Astrocyte (in vitro differentiated cells and primary cell): ENCODE measurements around the gene GRIN3A. TPM values are rescaled to one million over a fixed set of nuclear protein-coding genes. Genes with fewer than 3 reads are reported as not detected.

Experiments used
- DNase-seq: peaks from one replicate; pipeline ENCODE4 v3.0.0-alpha.2; 2010; ENCODE audit warnings: low read depth
- FAIRE-seq: peaks from 2 replicates; lab custom pipeline; 2011; peaks lifted over from hg19 to GRCh38; lab: Jason Lieb, UNC
- H2AFZ ChIP-seq: 2 replicates; pipeline ENCODE4 v1.6.0; 2012; ENCODE audit warnings: low read depth, low read length, inconsistent platforms
- H3K27ac ChIP-seq: 2 replicates; pipeline ENCODE4 v1.5.1; 2011; ENCODE audit warnings: low read depth, low read length, inconsistent platforms
- H3K27me3 ChIP-seq: 2 replicates; pipeline ENCODE4 v1.6.0; 2011; ENCODE audit warnings: low read length, inconsistent platforms; ENCODE audit not compliant: insufficient read depth
- H3K36me3 ChIP-seq: 2 replicates; pipeline ENCODE4 v1.5.1; 2011; ENCODE audit warnings: low read length, inconsistent platforms; ENCODE audit not compliant: insufficient read depth
- H3K4me1 ChIP-seq: 2 replicates; pipeline ENCODE4 v1.5.1; 2011; ENCODE audit warnings: low read length, inconsistent platforms; ENCODE audit not compliant: insufficient read depth
- H3K4me2 ChIP-seq: 2 replicates; pipeline ENCODE4 v1.6.0; 2012; ENCODE audit warnings: low read length, inconsistent platforms
- H3K4me3 ChIP-seq: 2 replicates; pipeline ENCODE4 v1.5.1; 2011; ENCODE audit warnings: low read depth, mild to moderate bottlenecking, low read length, inconsistent platforms; ENCODE audit not compliant: insufficient read depth
- H3K79me2 ChIP-seq: 2 replicates; pipeline ENCODE4 v1.6.0; 2012; ENCODE audit warnings: mild to moderate bottlenecking, low read length, inconsistent platforms; ENCODE audit not compliant: insufficient read depth
- H3K9ac ChIP-seq: 2 replicates; pipeline ENCODE4 v1.6.0; 2012; ENCODE audit warnings: mild to moderate bottlenecking, low read length, inconsistent platforms
- H3K9me3 ChIP-seq: 2 replicates; pipeline ENCODE4 v1.5.1; 2012; ENCODE audit warnings: low read depth, mild to moderate bottlenecking, low read length, inconsistent platforms; ENCODE audit not compliant: insufficient read depth
- H4K20me1 ChIP-seq: 2 replicates; pipeline ENCODE4 v1.6.0; 2012; ENCODE audit warnings: low read length, inconsistent platforms; ENCODE audit not compliant: insufficient read depth
- H3K27ac Mint-ChIP-seq: one replicate; pipeline ENCODE4 v1.8.0; 2021; ENCODE audit warnings: mild to moderate bottlenecking, mixed read lengths; ENCODE audit not compliant: unreplicated experiment
- H3K27me3 Mint-ChIP-seq: one replicate; pipeline ENCODE4 v1.8.0; 2021; ENCODE audit warnings: low read depth, mixed read lengths; ENCODE audit not compliant: unreplicated experiment
- H3K36me3 Mint-ChIP-seq: one replicate; pipeline ENCODE4 v1.8.0; 2021; ENCODE audit warnings: low read depth, mixed read lengths; ENCODE audit not compliant: unreplicated experiment
- H3K4me1 Mint-ChIP-seq: one replicate; pipeline ENCODE4 v1.8.0; 2021; ENCODE audit warnings: low read depth, mixed read lengths; ENCODE audit not compliant: unreplicated experiment
- H3K4me3 Mint-ChIP-seq: one replicate; pipeline ENCODE4 v1.8.0; 2021; ENCODE audit warnings: mild to moderate bottlenecking, moderate library complexity, mixed read lengths; ENCODE audit not compliant: unreplicated experiment
- H3K9me3 Mint-ChIP-seq: one replicate; pipeline ENCODE4 v1.8.0; 2021; ENCODE audit warnings: mild to moderate bottlenecking, mixed read lengths; ENCODE audit not compliant: unreplicated experiment
- CTCF ChIP-seq: IDR thresholded peaks from 2 replicates; pipeline ENCODE4 v1.5.1; 2011; ENCODE audit warnings: low read depth, mild to moderate bottlenecking, inconsistent platforms, low read length, moderate library complexity; ENCODE audit not compliant: insufficient read depth
- EZH2 ChIP-seq: IDR thresholded peaks from 2 replicates; pipeline ENCODE4 v1.6.1; 2012; ENCODE audit warnings: mild to moderate bottlenecking, low read length, inconsistent platforms; ENCODE audit not compliant: insufficient read depth
- total RNA-seq: library from RNA; stranded (reverse); gene quantifications from 2 replicates; pipeline ENCODE4 v1.2.1, GENCODE V29; 2021

The GRIN3A gene
- total RNA-seq, 1 donor from 2014 or later: not detected

- Histone ChIP-seq H3K4me1 (no peaks in the 10 kb centered on the region), H3K9ac (no peak overlapping the region), H4K20me1 (no peaks in the 10 kb centered on the region), H3K27ac (no peak overlapping the region), H3K9me3 (no peaks in the 10 kb centered on the region), H3K79me2 (no peaks in the 10 kb centered on the region), H3K4me2 (no peak overlapping the region), H3K4me3 (no peak overlapping the region), H3K36me3 (no peaks in the 10 kb centered on the region), H3K27me3 (no peaks in the 10 kb centered on the region), H2AFZ (no peak overlapping the region)
- H3K4me3 Mint-ChIP-seq: no peak overlapping the region
- DNase-seq (no peak), FAIRE-seq (no peak)
- TF ChIP-seq EZH2: no peak
- TF ChIP-seq CTCF: no peak
- H3K9me3 Mint-ChIP-seq: peaks cover 2% of the 10 kb centered on the region
- peaks cover 11% of the 10 kb centered on the region for H3K27me3 Mint-ChIP-seq
- H3K27ac Mint-ChIP-seq: no peak overlapping the region
- no peaks in the 10 kb centered on the region for H3K4me1 Mint-ChIP-seq
- no peaks in the 10 kb centered on the region for H3K36me3 Mint-ChIP-seq
Observed at GRCh38 chr9:101751895-101752294, 13.4 kb upstream of the GRIN3A start.

- TF ChIP-seq EZH2: no peak
- no peak for TF ChIP-seq CTCF
- no peaks in the 10 kb centered on the region for H3K36me3 ChIP-seq
- no peak for DNase-seq
- no peak overlapping the region for H3K9ac ChIP-seq
- H4K20me1 ChIP-seq: no peaks in the 10 kb centered on the region
- Mint-ChIP-seq H3K9me3 (peaks cover 8% of the 10 kb centered on the region), H3K4me1 (no peaks in the 10 kb centered on the region), H3K4me3 (no peak overlapping the region), H3K27ac (no peak overlapping the region), H3K36me3 (no peaks in the 10 kb centered on the region), H3K27me3 (peaks cover 63% of the 10 kb centered on the region)
- H3K4me1 ChIP-seq: no peaks in the 10 kb centered on the region
- no peak overlapping the region for H2AFZ ChIP-seq
- H3K27me3 ChIP-seq: peaks cover 25% of the 10 kb centered on the region
- H3K9me3 ChIP-seq: no peaks in the 10 kb centered on the region
- no peak overlapping the region for H3K27ac ChIP-seq
- H3K79me2 ChIP-seq: no peaks in the 10 kb centered on the region
- H3K4me3 ChIP-seq: no peak overlapping the region
- no peak overlapping the region for H3K4me2 ChIP-seq
- no peak for FAIRE-seq
Observed at GRCh38 chr9:101739311-101739710, 864 bp upstream of the GRIN3A start.

- no peak for TF ChIP-seq CTCF
- no peak for TF ChIP-seq EZH2
- H3K4me3 ChIP-seq: peak overlapping the region; percentile 33
- DNase-seq: no peak
- H3K27ac Mint-ChIP-seq: no peak overlapping the region
- H3K27ac ChIP-seq: no peak overlapping the region
- peak overlapping the region; percentile 41 for H2AFZ ChIP-seq
- no peak for FAIRE-seq
- H3K36me3 ChIP-seq: no peaks in the 10 kb centered on the region
- peak overlapping the region; percentile 86 for H3K4me3 Mint-ChIP-seq
- H3K4me1 ChIP-seq: no peaks in the 10 kb centered on the region
- H3K9me3 Mint-ChIP-seq: peaks cover 8% of the 10 kb centered on the region
- no peaks in the 10 kb centered on the region for H3K9me3 ChIP-seq
- H4K20me1 ChIP-seq: no peaks in the 10 kb centered on the region
- peak overlapping the region; percentile 81 for H3K4me2 ChIP-seq
- no peaks in the 10 kb centered on the region for H3K36me3 Mint-ChIP-seq
- no peaks in the 10 kb centered on the region for H3K79me2 ChIP-seq
- H3K9ac ChIP-seq: no peak overlapping the region
- H3K27me3 ChIP-seq: peaks cover 25% of the 10 kb centered on the region
- no peaks in the 10 kb centered on the region for H3K4me1 Mint-ChIP-seq
- H3K27me3 Mint-ChIP-seq: peaks cover 66% of the 10 kb centered on the region
Observed at GRCh38 chr9:101737705-101738565, 512 bp downstream of the GRIN3A start.
